T-helper 2 cell treated with Interferon-gamma antibody and Interleukin-4, amounts not matched to agents 100 ng/mL and 5 ng/mL, for 36 hours (primary cell): ENCODE results near the gene P2RX7. TPM values are rescaled to one million over a fixed set of nuclear protein-coding genes. Genes with fewer than 3 reads are reported as not detected.

Experiments used
- intact Hi-C: fragments of 100-400 bp; cut with micrococcal nuclease; formaldehyde crosslinking; loops from one replicate; pipeline ENCODE4 v1.15.1; 2023
- total RNA-seq: library from RNA; stranded (reverse); gene quantifications from 2 replicates; pipeline ENCODE4 v1.2.3, GENCODE V29; 2022

Gene P2RX7
- total RNA-seq, result 15.1 and 15.8 TPM in 2 replicates

- intact Hi-C loops, result no loop called here
These were observed at the start of gene P2RX7 for GRCh38 chr12:121132601-121133481. Gene P2RX7 (plus strand): TSS chr12:121132876. CDS start chr12:121132971, 95 bp downstream.

GRCh38 chr12:121084229-121084628 is 48.4 kb upstream of the P2RX7 start:
- intact Hi-C loops, result no loop called here

GRCh38 chr12:121085069-121085468 is 47.6 kb upstream of the P2RX7 start:
- intact Hi-C loops, result no loop called here

- intact Hi-C loops, result no loop called here
These were observed 46.9 kb upstream of the P2RX7 start for GRCh38 chr12:121085506-121086353.

- intact Hi-C loops, result no loop called here
These were observed 45.8 kb upstream of the P2RX7 start for GRCh38 chr12:121086781-121087295.

GRCh38 chr12:121087467-121088194 is 45.0 kb upstream of the P2RX7 start:
- intact Hi-C loops, result no loop called here

- intact Hi-C loops, result no loop called here
These were observed 44.5 kb upstream of the P2RX7 start for GRCh38 chr12:121088195-121088585.

GRCh38 chr12:121089031-121089812 is 43.5 kb upstream of the P2RX7 start:
- intact Hi-C loops, result no loop called here

GRCh38 chr12:121089813-121090430 is 42.8 kb upstream of the P2RX7 start:
- intact Hi-C loops, result loop anchor here (10.0 kb wide), 1 partner anchor 445 kb away; the partner anchor contains the start of gene CABP1

GRCh38 chr12:121090586-121091514 is 41.8 kb upstream of the P2RX7 start:
- intact Hi-C loops, result loop anchor here (10.0 kb wide), 1 partner anchor 446 kb away; the partner anchor contains the start of gene CABP1

GRCh38 chr12:121092034-121092433 is 40.6 kb upstream of the P2RX7 start:
- intact Hi-C loops, result loop anchor here (2.0 to 10.0 kb wide), 2 partner anchors 37 to 447 kb away; partner anchors contain the start of gene CABP1

- intact Hi-C loops, result loop anchor here (2.0 to 10.0 kb wide), 2 partner anchors 35 to 449 kb away; partner anchors contain the start of gene CABP1
These were observed 39.2 kb upstream of the P2RX7 start for GRCh38 chr12:121093487-121093891.

GRCh38 chr12:121095544-121096198 is 37.0 kb upstream of the P2RX7 start:
- intact Hi-C loops, result loop anchor here (1.0 to 10.0 kb wide), 4 partner anchors 35 to 514 kb away; partner anchors contain the start of genes CABP1 and POP5

GRCh38 chr12:121096199-121096798 is 36.4 kb upstream of the P2RX7 start:
- intact Hi-C loops, result loop anchor here (1.0 to 10.0 kb wide), 4 partner anchors 36 to 515 kb away; partner anchors contain the start of genes CABP1 and POP5

GRCh38 chr12:121099779-121100178 is 32.9 kb upstream of the P2RX7 start:
- intact Hi-C loops, result loop anchor here (10.0 kb wide), 1 partner anchor 455 kb away; the partner anchor contains the start of gene CABP1

- intact Hi-C loops, result no loop called here
These were observed 30.4 kb upstream of the P2RX7 start for GRCh38 chr12:121102307-121102706.

- intact Hi-C loops, result no loop called here
These were observed 25.0 kb upstream of the P2RX7 start for GRCh38 chr12:121107681-121108080.
